ENCODE measurements around the gene RFXAP.

Gene RFXAP

GRCh38 chr13:36789730-36790129, 29.3 kb upstream of the RFXAP start:
- H2AK5ac ChIP-seq (ENCODE audit: low read length): no peak overlapping the region
- no peak overlapping the region for H4K12ac ChIP-seq (ENCODE audit: low read depth, low read length)
- no peaks in the 10 kb centered on the region for H3K79me2 ChIP-seq (ENCODE audit: control insufficient read depth, insufficient read depth, low read length, poor library complexity)
- no peak overlapping the region for H3K4me2 ChIP-seq (ENCODE audit: low read length)
- H4K91ac ChIP-seq (ENCODE audit: low read depth, low read length): no peak overlapping the region
- no peak overlapping the region for H3K14ac ChIP-seq (ENCODE audit: low read length)
- no peak overlapping the region for H3K18ac ChIP-seq (ENCODE audit: low read length)
- H4K8ac ChIP-seq (ENCODE audit: low read depth, low read length): no peak overlapping the region
- WGBS (ENCODE audit: extremely low coverage, insufficient coverage, insufficient read length): no CpG with 5 or more reads among the region's 4 CpGs
- H3K4me3 ChIP-seq (ENCODE audit: low read depth, low read length): no peak overlapping the region
- DNase-seq: no peak
- no peak overlapping the region for H3K4ac ChIP-seq (ENCODE audit: low read depth, low read length)
- no peaks in the 10 kb centered on the region for H3K27me3 ChIP-seq (ENCODE audit: insufficient read depth, low read length)
- H3K9ac ChIP-seq (ENCODE audit: low read length): no peak overlapping the region
- no peak overlapping the region for H3K23ac ChIP-seq (ENCODE audit: low read length)
- no peaks in the 10 kb centered on the region for H3K79me1 ChIP-seq (ENCODE audit: low read length)
- no peak overlapping the region for H2BK12ac ChIP-seq (ENCODE audit: low read length)
- H3K9me3 ChIP-seq (ENCODE audit: insufficient read depth, low read depth, low read length): no peaks in the 10 kb centered on the region
- no peak overlapping the region for H2AFZ ChIP-seq (ENCODE audit: insufficient read depth, low read length, poor library complexity)
- no peaks in the 10 kb centered on the region for H3K36me3 ChIP-seq (ENCODE audit: control insufficient read depth in 1 of 2, insufficient read depth in 2 of 2, low read length in 2 of 2)
- no peak overlapping the region for H2BK5ac ChIP-seq (ENCODE audit: low read depth, low read length, poor library complexity)
- no peak overlapping the region for H3K27ac ChIP-seq (ENCODE audit: low read depth, low read length)
- H2BK120ac ChIP-seq (ENCODE audit: insufficient read depth, low read length, poor library complexity): no peak overlapping the region
- H3K4me1 ChIP-seq (ENCODE audit: control insufficient read depth in 1 of 2, insufficient read depth in 2 of 2, low read length in 2 of 2): peaks cover 0 to 3% of the 10 kb centered on the region in 2 experiments

DNA sequence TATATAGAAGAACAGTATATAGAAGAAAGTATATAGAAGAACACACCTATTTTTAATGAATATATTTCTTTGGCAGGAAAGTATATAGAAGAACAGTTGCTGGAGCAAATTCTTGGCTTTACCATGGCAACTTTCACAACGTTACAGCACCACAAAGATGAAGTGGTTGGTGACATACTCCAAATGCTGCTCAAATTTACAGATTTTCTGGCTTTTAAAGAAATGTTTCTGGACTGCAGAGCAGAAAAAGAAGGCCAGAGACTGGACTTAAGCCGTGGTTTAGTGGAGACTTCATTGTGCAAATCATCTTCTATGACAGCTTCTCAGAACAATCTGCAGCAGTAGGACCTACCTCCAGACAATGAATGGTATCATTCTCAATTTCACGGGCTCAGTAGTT, 24.3 kb upstream of the RFXAP start:
- Histone ChIP-seq H3K14ac (ENCODE audit: low read length) (no peak overlapping the region), H3K27ac (ENCODE audit: low read depth, low read length) (no peak overlapping the region), H3K4me1 (ENCODE audit: control insufficient read depth in 1 of 2, insufficient read depth in 2 of 2, low read length in 2 of 2) (no peaks in the 10 kb centered on the region), H3K4me2 (ENCODE audit: low read length) (no peak overlapping the region), H2BK5ac (ENCODE audit: low read depth, low read length, poor library complexity) (no peak overlapping the region), H4K12ac (ENCODE audit: low read depth, low read length) (no peak overlapping the region), H3K4ac (ENCODE audit: low read depth, low read length) (no peak overlapping the region), H2AK5ac (ENCODE audit: low read length) (no peak overlapping the region), H3K36me3 (ENCODE audit: control insufficient read depth in 1 of 2, insufficient read depth in 2 of 2, low read length in 2 of 2) (no peaks in the 10 kb centered on the region), H3K79me2 (ENCODE audit: control insufficient read depth, insufficient read depth, low read length, poor library complexity) (no peaks in the 10 kb centered on the region), H2BK12ac (ENCODE audit: low read length) (no peak overlapping the region), H2AFZ (ENCODE audit: insufficient read depth, low read length, poor library complexity) (no peak overlapping the region), H3K79me1 (ENCODE audit: low read length) (no peaks in the 10 kb centered on the region), H4K8ac (ENCODE audit: low read depth, low read length) (no peak overlapping the region), H3K27me3 (ENCODE audit: insufficient read depth, low read length) (no peaks in the 10 kb centered on the region), H3K9me3 (ENCODE audit: insufficient read depth, low read depth, low read length) (no peaks in the 10 kb centered on the region), H3K9ac (ENCODE audit: low read length) (no peak overlapping the region), H3K4me3 (ENCODE audit: low read depth, low read length) (no peak overlapping the region), H2BK120ac (ENCODE audit: insufficient read depth, low read length, poor library complexity) (no peak overlapping the region), H3K23ac (ENCODE audit: low read length) (no peak overlapping the region), H3K18ac (ENCODE audit: low read length) (no peak overlapping the region), H4K91ac (ENCODE audit: low read depth, low read length) (no peak overlapping the region)
- WGBS (ENCODE audit: extremely low coverage, insufficient coverage, insufficient read length): no CpG with 5 or more reads among the region's 3 CpGs
- no peak for DNase-seq

GRCh38 chr13:36795463-36795862, 23.6 kb upstream of the RFXAP start:
- no peak overlapping the region for H2AK5ac ChIP-seq (ENCODE audit: low read length)
- no peak overlapping the region for H3K18ac ChIP-seq (ENCODE audit: low read length)
- no peak overlapping the region for H3K14ac ChIP-seq (ENCODE audit: low read length)
- no CpG with 5 or more reads among the region's 6 CpGs for WGBS (ENCODE audit: extremely low coverage, insufficient coverage, insufficient read length)
- H3K79me1 ChIP-seq (ENCODE audit: low read length): no peaks in the 10 kb centered on the region
- no peak overlapping the region for H3K4ac ChIP-seq (ENCODE audit: low read depth, low read length)
- H3K9ac ChIP-seq (ENCODE audit: low read length): no peak overlapping the region
- no peak overlapping the region for H4K8ac ChIP-seq (ENCODE audit: low read depth, low read length)
- no peak overlapping the region for H2AFZ ChIP-seq (ENCODE audit: insufficient read depth, low read length, poor library complexity)
- no peaks in the 10 kb centered on the region for H3K4me1 ChIP-seq (ENCODE audit: control insufficient read depth in 1 of 2, insufficient read depth in 2 of 2, low read length in 2 of 2)
- no peak overlapping the region for H2BK5ac ChIP-seq (ENCODE audit: low read depth, low read length, poor library complexity)
- H4K91ac ChIP-seq (ENCODE audit: low read depth, low read length): no peak overlapping the region
- no peak for DNase-seq
- no peak overlapping the region for H3K4me2 ChIP-seq (ENCODE audit: low read length)
- no peak overlapping the region for H4K12ac ChIP-seq (ENCODE audit: low read depth, low read length)
- no peaks in the 10 kb centered on the region for H3K79me2 ChIP-seq (ENCODE audit: control insufficient read depth, insufficient read depth, low read length, poor library complexity)
- H3K23ac ChIP-seq (ENCODE audit: low read length): no peak overlapping the region
- H2BK120ac ChIP-seq (ENCODE audit: insufficient read depth, low read length, poor library complexity): no peak overlapping the region
- H3K9me3 ChIP-seq (ENCODE audit: insufficient read depth, low read depth, low read length): no peaks in the 10 kb centered on the region
- H3K4me3 ChIP-seq (ENCODE audit: low read depth, low read length): no peak overlapping the region
- H3K27ac ChIP-seq (ENCODE audit: low read depth, low read length): no peak overlapping the region
- no peaks in the 10 kb centered on the region for H3K36me3 ChIP-seq (ENCODE audit: control insufficient read depth in 1 of 2, insufficient read depth in 2 of 2, low read length in 2 of 2)
- H3K27me3 ChIP-seq (ENCODE audit: insufficient read depth, low read length): no peaks in the 10 kb centered on the region
- no peak overlapping the region for H2BK12ac ChIP-seq (ENCODE audit: low read length)

- Histone ChIP-seq H3K27ac (ENCODE audit: low read depth, low read length) (no peak overlapping the region), H2BK12ac (ENCODE audit: low read length) (no peak overlapping the region), H3K9ac (ENCODE audit: low read length) (no peak overlapping the region), H4K8ac (ENCODE audit: low read depth, low read length) (no peak overlapping the region), H2BK5ac (ENCODE audit: low read depth, low read length, poor library complexity) (no peak overlapping the region), H2BK120ac (ENCODE audit: insufficient read depth, low read length, poor library complexity) (no peak overlapping the region), H3K9me3 (ENCODE audit: insufficient read depth, low read depth, low read length) (no peaks in the 10 kb centered on the region), H3K79me2 (ENCODE audit: control insufficient read depth, insufficient read depth, low read length, poor library complexity) (no peaks in the 10 kb centered on the region), H2AK5ac (ENCODE audit: low read length) (no peak overlapping the region), H3K4ac (ENCODE audit: low read depth, low read length) (no peak overlapping the region), H3K18ac (ENCODE audit: low read length) (no peak overlapping the region), H4K91ac (ENCODE audit: low read depth, low read length) (no peak overlapping the region), H4K12ac (ENCODE audit: low read depth, low read length) (no peak overlapping the region), H3K4me1 (ENCODE audit: control insufficient read depth in 1 of 2, insufficient read depth in 2 of 2, low read length in 2 of 2) (no peaks in the 10 kb centered on the region), H3K27me3 (ENCODE audit: insufficient read depth, low read length) (no peaks in the 10 kb centered on the region), H3K79me1 (ENCODE audit: low read length) (no peaks in the 10 kb centered on the region), H3K4me3 (ENCODE audit: low read depth, low read length) (no peak overlapping the region), H2AFZ (ENCODE audit: insufficient read depth, low read length, poor library complexity) (no peak overlapping the region), H3K23ac (ENCODE audit: low read length) (no peak overlapping the region), H3K14ac (ENCODE audit: low read length) (no peak overlapping the region), H3K36me3 (ENCODE audit: control insufficient read depth in 1 of 2, insufficient read depth in 2 of 2, low read length in 2 of 2) (no peaks in the 10 kb centered on the region), H3K4me2 (ENCODE audit: low read length) (no peak overlapping the region)
- no peak for DNase-seq
- WGBS (ENCODE audit: extremely low coverage, insufficient coverage, insufficient read length): no CpG with 5 or more reads among the region's 3 CpGs
These were observed 23.0 kb upstream of the RFXAP start for GRCh38 chr13:36796052-36796451.
